Right lobe of liver (tissue), 4 donors: Measurements from ENCODE around the gene ONECUT2.

ENCODE experiments used
- POLR2A ChIP-seq: fragments of 450-650 bp; IDR thresholded peaks from one replicate; pipeline ENCODE4 v1.6.1; 2017; ENCODE audit warnings: antibody characterized with exemption, mild to moderate bottlenecking
- TF ChIP-seq, protein P1 (sequence below), 4 donors: fragments of 200-600 bp in 3 of 4; fragments of 450-650 bp in 1 of 4; IDR thresholded peaks; one replicate each; pipeline versions ENCODE4 v1.5.1 to v1.8.0; 2016 to 2022; ENCODE audit warnings: antibody characterized with exemption in 4 of 4, mild to moderate bottlenecking in 2 of 4
- donor health status: DM: no; HTN: no; CAD: no.
- donor health status: DM: no; HTN: no; CAD: no.
- donor health status: DM: no; HTN: yes; CAD: no.

DNA sequence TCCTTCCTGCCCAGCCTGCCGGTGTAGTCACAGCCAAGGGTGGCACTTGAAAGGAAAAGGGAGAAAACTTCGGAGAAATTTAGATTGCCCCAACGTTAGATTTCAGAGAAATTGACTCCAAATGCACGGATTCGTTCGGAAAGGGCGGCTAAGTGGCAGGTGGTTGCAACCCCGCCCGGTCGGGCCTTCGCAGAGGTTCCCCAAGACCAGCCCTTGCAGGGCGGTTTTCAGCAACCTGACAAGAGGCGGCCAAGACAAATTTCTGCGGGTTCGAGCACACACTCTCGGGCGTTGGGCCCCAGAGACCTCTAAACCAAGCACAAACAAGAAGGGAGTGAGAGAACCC is 4.8 kb downstream of the ONECUT2 start:
- TF ChIP-seq, protein P1, sequence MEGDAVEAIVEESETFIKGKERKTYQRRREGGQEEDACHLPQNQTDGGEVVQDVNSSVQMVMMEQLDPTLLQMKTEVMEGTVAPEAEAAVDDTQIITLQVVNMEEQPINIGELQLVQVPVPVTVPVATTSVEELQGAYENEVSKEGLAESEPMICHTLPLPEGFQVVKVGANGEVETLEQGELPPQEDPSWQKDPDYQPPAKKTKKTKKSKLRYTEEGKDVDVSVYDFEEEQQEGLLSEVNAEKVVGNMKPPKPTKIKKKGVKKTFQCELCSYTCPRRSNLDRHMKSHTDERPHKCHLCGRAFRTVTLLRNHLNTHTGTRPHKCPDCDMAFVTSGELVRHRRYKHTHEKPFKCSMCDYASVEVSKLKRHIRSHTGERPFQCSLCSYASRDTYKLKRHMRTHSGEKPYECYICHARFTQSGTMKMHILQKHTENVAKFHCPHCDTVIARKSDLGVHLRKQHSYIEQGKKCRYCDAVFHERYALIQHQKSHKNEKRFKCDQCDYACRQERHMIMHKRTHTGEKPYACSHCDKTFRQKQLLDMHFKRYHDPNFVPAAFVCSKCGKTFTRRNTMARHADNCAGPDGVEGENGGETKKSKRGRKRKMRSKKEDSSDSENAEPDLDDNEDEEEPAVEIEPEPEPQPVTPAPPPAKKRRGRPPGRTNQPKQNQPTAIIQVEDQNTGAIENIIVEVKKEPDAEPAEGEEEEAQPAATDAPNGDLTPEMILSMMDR (IDR thresholded peaks at IDR 0.05): no peak
- no peak for TF ChIP-seq POLR2A
